SHP77 (cell line): ENCODE measurements around the gene NOTUM.

Source experiments
- DNase-seq, 2 experiments: peaks; one replicate each; lab custom pipeline; 2025; lab: John Stamatoyannopoulos, UW

Gene NOTUM

GRCh38 chr17:81909966-81910839 lies 50.8 kb downstream of the NOTUM start:
- DNase-seq = no peak

- no peak for DNase-seq
Measured at GRCh38 chr17:81909231-81909630, 51.8 kb downstream of the NOTUM start.

- no peak for DNase-seq
Measured at GRCh38 chr17:81908793-81909192, 52.2 kb downstream of the NOTUM start.

- DNase-seq = no peak
Measured at GRCh38 chr17:81907219-81908145, 53.5 kb downstream of the NOTUM start.

DNA sequence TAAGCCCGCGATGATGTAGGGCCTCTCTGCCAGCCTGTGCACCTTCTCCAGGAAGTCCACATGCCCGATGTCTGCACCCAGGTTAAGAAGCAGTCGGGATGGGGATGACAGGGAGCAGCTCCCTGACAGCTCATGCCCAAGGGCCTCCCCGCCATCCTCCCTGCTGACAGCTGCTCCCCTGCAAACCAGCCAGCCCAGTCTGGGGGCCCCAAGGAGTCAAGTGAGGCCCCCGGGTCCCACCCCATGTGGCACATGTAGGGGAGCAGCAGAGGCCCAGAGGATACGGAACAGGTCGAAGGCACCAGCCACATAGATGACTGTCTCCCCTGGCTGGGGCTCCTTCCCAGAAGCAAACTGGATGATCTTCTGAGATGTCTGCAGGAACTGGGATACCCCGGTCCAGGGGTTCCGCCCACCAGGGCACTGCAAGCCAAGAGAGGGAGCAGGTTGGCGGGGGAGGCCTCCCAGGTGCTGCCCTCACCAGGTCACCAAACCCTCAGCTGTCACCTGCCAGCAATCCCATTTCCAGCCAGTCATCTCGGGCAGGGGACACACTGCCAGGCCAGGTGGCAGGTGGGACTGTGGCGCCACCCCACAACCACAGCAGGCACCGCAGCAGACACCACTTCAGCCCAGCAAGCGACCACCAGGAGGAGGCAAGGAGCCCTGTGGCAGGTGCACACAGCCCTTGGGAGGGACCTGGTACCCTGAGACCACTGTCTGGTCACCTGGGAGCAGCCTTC lies 54.3 kb downstream of the NOTUM start:
- peak in 1 of 2 experiments; percentile 26 for DNase-seq

GRCh38 chr17:81905993-81906392 lies 55.0 kb downstream of the NOTUM start:
- DNase-seq = no peak

DNA sequence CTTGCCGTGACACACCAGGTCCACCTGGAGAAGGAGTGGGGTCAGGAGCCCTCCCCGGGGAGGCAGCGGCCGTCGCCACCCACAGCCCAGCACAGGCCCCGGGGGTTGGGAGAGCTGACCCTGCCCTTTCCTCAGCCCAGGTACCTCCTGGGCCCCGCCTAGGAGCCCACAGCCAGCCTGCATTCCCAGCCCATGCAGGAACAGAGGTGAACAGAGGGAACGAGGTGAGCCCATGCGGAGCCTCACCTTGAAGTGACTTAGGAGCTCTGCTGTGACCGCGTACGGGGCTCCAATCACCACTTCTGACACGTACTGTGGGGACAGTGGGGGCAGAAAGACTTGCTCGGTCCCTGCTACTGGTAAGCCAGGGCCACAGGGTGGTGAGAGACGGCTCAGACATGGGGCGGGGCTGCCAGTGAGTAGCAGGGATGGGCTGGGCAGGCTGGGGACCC lies 55.5 kb downstream of the NOTUM start:
- DNase-seq = no peak

DNA sequence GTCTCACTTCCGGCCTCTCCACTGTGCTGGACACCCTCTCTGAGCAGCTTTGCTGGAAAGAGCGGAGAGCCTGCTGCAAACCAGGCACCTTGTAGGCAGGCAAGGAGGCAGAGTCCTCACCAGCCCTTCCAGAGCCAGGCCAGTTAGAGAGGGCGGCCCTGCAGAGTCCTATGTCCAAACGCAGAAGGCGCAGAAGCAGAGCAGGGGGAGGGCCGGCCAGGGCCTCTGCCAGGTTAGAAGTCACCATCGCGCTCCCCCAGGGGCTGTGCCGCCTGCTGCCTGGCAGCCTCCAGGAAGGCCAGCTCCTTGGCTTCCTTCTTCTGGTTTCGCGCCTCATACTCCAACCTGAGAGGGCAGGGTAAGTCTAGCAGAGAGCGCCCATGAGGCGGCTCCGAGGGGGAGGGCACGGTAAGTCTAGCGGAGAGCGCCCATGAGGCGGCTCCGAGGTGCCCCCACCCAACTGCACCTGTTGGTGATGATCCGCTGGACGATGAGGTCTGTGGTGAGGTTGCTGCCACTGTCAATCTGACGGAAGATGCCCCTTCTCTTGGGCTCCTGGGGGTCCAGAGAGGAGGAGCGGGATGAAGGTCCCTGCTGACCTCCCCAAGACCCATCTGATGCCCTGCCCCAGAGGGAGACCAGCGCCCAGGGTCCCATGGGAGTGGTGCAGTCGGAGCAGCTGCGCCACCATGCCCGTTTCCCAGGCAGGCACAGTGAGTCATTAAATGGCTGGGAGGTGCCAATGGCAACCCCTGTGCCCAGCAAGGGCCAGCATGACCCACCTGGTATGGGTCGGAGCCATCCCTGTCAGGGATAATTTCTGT lies 56.2 kb downstream of the NOTUM start:
- no peak for DNase-seq

GRCh38 chr17:81903896-81904599 lies 56.9 kb downstream of the NOTUM start:
- DNase-seq = no peak

GRCh38 chr17:81903415-81903831 lies 57.6 kb downstream of the NOTUM start:
- DNase-seq = no peak

DNA sequence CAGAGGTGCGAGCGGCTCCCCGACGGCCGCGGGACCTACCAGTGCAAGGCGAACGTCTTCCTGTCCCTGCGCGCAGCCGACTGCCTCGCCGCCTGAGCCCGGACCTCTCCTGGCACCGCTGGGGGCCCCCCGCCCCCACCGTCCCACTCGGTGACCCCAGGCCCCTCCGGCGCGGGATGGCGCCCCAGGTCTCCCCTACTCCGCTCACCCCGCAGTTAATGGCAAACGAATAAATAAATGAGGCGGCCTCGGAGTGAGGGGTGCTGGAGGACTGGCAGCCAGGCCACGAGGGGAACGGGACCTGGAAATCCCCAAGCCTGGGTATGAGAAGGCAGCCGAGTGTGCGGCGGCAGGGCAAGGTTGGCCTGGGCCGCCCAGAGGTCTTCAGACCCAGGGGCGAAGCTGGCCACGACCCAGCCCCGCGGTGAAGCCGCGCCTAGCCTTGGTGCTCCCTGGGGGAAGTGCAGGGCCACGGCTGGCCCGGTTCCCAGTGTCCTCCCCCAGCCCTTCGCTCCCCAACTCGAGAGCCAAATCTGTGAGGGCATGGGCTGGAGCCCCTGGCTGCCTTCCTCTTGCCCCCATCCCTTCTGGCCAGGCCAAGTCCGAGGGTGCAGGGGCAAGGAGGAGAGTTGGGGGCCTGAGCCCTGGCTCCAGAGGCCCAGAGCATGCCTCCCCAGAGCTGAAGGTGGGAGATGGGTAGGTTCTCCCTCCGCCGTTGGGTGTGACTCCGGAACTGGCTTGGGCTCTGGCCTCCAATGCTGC lies 58.2 kb downstream of the NOTUM start:
- no peak for DNase-seq
